HG03439 (cell line): ENCODE data around the gene B3GNT3.

Experiments
- ATAC-seq: cut with Tn5 transposase; IDR thresholded peaks from one replicate; pipeline ENCODE4 v1.9.1; 2021; ENCODE audit warnings: mild to moderate bottlenecking, moderate library complexity; ENCODE audit not compliant: unreplicated experiment

B3GNT3 gene

GRCh38 chr19:17832443-17833208 lies 37.7 kb downstream of the B3GNT3 start:
- ATAC-seq: no peak

- ATAC-seq: no peak
Observed at GRCh38 chr19:17834350-17835181, 39.6 kb downstream of the B3GNT3 start.

- no peak for ATAC-seq
Observed at GRCh38 chr19:17835182-17836006, 40.5 kb downstream of the B3GNT3 start.

GRCh38 chr19:17836530-17836929 lies 41.6 kb downstream of the B3GNT3 start:
- no peak for ATAC-seq

GRCh38 chr19:17837972-17838371 lies 43.0 kb downstream of the B3GNT3 start:
- ATAC-seq: no peak

GRCh38 chr19:17840019-17840418 lies 45.1 kb downstream of the B3GNT3 start:
- no peak for ATAC-seq

- no peak for ATAC-seq
Observed at GRCh38 chr19:17841371-17841809, 46.5 kb downstream of the B3GNT3 start.

- no peak for ATAC-seq
Observed at GRCh38 chr19:17841810-17842662, 47.1 kb downstream of the B3GNT3 start.

GRCh38 chr19:17842663-17843291 lies 47.8 kb downstream of the B3GNT3 start:
- no peak for ATAC-seq

- ATAC-seq: no peak
Observed at GRCh38 chr19:17843292-17843827, 48.4 kb downstream of the B3GNT3 start.

GRCh38 chr19:17843908-17844490 lies 49.1 kb downstream of the B3GNT3 start:
- no peak for ATAC-seq

GRCh38 chr19:17846146-17846545 lies 51.2 kb downstream of the B3GNT3 start:
- ATAC-seq: no peak

GRCh38 chr19:17847538-17848366 lies 52.8 kb downstream of the B3GNT3 start, which contains the start of gene JAK3:
Gene JAK3, minus strand, starts transcription at chr19:17847982. Its CDS starts 3,565 bp downstream, at chr19:17844417.
- ATAC-seq: peak; percentile 68

GRCh38 chr19:17848595-17849292 lies 53.8 kb downstream of the B3GNT3 start:
- no peak for ATAC-seq

- ATAC-seq: no peak
Observed at GRCh38 chr19:17854061-17854460, 59.1 kb downstream of the B3GNT3 start.

GRCh38 chr19:17855280-17856152 lies 60.6 kb downstream of the B3GNT3 start:
- ATAC-seq: no peak
